Measurements from ENCODE around the gene PAK1.
A peak's percentile ranks its signal among the peaks of the same experiment; 100 is the strongest.

Gene PAK1

DNA sequence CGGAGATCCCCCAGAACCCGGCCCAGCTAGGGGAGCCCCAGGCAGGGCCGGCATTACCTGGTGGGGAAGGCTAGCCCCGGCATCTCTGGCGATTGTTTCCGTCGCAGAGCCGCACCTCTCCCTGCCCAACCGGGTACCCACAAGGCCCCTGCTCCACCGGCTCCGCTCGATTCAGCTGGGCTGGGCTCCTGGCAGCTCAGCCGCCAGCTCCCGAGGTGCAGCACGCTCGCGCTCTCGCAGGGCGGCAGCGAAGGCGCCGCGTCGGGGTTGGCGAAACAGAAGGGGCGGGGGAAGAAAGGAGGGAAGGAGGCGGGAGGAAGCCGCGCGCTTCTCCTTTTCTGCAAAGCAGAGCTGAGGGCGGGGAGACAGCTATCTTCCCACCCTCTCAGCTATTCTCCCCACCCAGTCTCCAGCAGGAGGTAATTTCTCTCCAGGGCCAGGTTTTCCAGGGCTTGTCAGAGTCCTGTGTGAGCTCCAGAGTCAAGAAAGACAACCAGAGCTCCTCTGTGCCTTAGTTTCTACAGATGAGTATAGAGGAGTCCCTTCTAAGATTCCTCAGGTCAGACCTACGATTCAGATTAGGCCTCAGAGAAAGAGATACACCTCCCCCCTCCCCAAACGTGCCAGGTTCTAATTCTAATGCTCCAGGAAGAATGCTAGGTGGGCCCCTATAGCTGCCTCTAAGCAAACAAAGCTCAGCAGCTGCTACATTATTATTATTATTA is 62.0 kb downstream of the PAK1 start:
- no peaks in the 10 kb centered on the region for H3K9me3 ChIP-seq (ENCODE audit: control insufficient read depth, low read length)
- no peaks in the 10 kb centered on the region for H3K27me3 ChIP-seq (ENCODE audit: control insufficient read depth, insufficient read depth, low read length)
- H3K4me3 ChIP-seq (ENCODE audit: low read length): peak overlapping the region; percentile 38
- no peaks in the 10 kb centered on the region for H3K36me3 ChIP-seq (ENCODE audit: control insufficient read depth, insufficient read depth, low read length)
- H3K4me1 ChIP-seq (ENCODE audit: control insufficient read depth, insufficient read depth, low read length): peaks cover 22% of the 10 kb centered on the region
- peak overlapping the region; percentile 76 for H3K9ac ChIP-seq (ENCODE audit: low read length)

DNA sequence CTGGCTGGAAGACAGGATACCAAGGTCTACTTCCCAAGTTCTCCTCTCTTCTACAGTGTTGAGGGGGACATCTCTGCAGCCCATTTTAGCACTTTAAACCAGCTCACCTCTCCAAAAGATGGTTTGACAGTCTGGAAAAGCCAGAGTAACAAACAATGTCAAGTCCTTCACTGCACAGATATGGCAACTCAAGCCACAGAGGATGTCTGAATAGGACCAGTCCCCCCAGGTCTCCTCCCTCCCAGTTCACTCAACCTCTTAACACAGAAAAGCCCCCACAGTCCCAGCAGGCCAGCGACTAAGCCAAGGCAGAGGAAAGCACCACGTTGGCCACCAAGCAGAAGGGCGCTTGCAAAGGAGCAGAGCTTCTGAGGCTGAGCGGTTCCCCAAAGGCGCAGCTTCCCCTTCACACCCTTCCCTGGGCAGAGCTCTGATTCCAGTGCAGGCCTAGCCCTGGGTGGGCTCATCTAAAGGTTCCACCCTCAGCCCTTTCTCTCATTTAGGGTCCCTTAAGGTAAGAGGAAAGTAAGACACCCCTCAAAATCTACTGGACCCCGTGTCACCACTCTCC is 62.7 kb downstream of the PAK1 start:
- H3K4me3 ChIP-seq (ENCODE audit: low read length): peak overlapping the region; percentile 38
- no peaks in the 10 kb centered on the region for H3K9me3 ChIP-seq (ENCODE audit: control insufficient read depth, low read length)
- H3K4me1 ChIP-seq (ENCODE audit: control insufficient read depth, insufficient read depth, low read length): peaks cover 28% of the 10 kb centered on the region
- H3K36me3 ChIP-seq (ENCODE audit: control insufficient read depth, insufficient read depth, low read length): no peaks in the 10 kb centered on the region
- peak overlapping the region; percentile 76 for H3K9ac ChIP-seq (ENCODE audit: low read length)
- H3K27me3 ChIP-seq (ENCODE audit: control insufficient read depth, insufficient read depth, low read length): no peaks in the 10 kb centered on the region

GRCh38 chr11:77410076-77410827 is 63.6 kb downstream of the PAK1 start:
- Histone ChIP-seq H3K4me3 (ENCODE audit: low read length) (no peak overlapping the region), H3K4me1 (ENCODE audit: control insufficient read depth, insufficient read depth, low read length) (peaks cover 35% of the 10 kb centered on the region), H3K9ac (ENCODE audit: low read length) (no peak overlapping the region), H3K36me3 (ENCODE audit: control insufficient read depth, insufficient read depth, low read length) (no peaks in the 10 kb centered on the region), H3K9me3 (ENCODE audit: control insufficient read depth, low read length) (no peaks in the 10 kb centered on the region), H3K27me3 (ENCODE audit: control insufficient read depth, insufficient read depth, low read length) (no peaks in the 10 kb centered on the region)

DNA sequence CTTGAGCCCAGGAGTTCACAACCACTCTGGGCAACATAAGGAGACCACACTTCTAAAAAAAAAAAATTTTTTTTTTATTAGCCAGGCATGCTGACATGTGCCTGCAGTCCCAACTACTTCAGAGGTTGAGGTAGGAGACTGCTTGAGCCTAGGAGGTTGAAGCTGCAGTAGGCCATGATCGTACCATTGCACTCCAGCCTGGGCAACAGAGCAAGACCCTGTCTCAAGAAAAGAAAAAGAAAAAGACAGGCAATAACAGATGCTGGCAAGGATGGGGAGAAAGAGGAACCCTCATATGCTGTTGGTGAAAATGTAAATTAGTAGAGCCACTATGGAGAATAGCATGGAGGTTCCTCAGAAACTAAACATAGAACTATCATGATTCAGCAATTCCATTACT is 64.8 kb downstream of the PAK1 start:
- H3K4me1 ChIP-seq (ENCODE audit: control insufficient read depth, insufficient read depth, low read length): peaks cover 35% of the 10 kb centered on the region

GRCh38 chr11:77407613-77408012 is 66.3 kb downstream of the PAK1 start:
- Histone ChIP-seq H3K36me3 (ENCODE audit: control insufficient read depth, insufficient read depth, low read length) (no peaks in the 10 kb centered on the region), H3K27me3 (ENCODE audit: control insufficient read depth, insufficient read depth, low read length) (no peaks in the 10 kb centered on the region), H3K4me1 (ENCODE audit: control insufficient read depth, insufficient read depth, low read length) (peaks cover 45% of the 10 kb centered on the region), H3K9me3 (ENCODE audit: control insufficient read depth, low read length) (no peaks in the 10 kb centered on the region), H3K9ac (ENCODE audit: low read length) (no peak overlapping the region), H3K4me3 (ENCODE audit: low read length) (no peak overlapping the region)

More for the DNA sequence above, 64.8 kb downstream of the PAK1 start:
- Histone ChIP-seq H3K27me3 (ENCODE audit: control insufficient read depth, insufficient read depth, low read length) (no peaks in the 10 kb centered on the region), H3K9me3 (ENCODE audit: control insufficient read depth, low read length) (no peaks in the 10 kb centered on the region), H3K9ac (ENCODE audit: low read length) (no peak overlapping the region), H3K36me3 (ENCODE audit: control insufficient read depth, insufficient read depth, low read length) (no peaks in the 10 kb centered on the region), H3K4me3 (ENCODE audit: low read length) (no peak overlapping the region)

- H3K27me3 ChIP-seq (ENCODE audit: control insufficient read depth, insufficient read depth, low read length): no peaks in the 10 kb centered on the region
- peaks cover 41% of the 10 kb centered on the region for H3K4me1 ChIP-seq (ENCODE audit: control insufficient read depth, insufficient read depth, low read length)
- H3K9me3 ChIP-seq (ENCODE audit: control insufficient read depth, low read length): no peaks in the 10 kb centered on the region
- no peak overlapping the region for H3K4me3 ChIP-seq (ENCODE audit: low read length)
- no peak overlapping the region for H3K9ac ChIP-seq (ENCODE audit: low read length)
- H3K36me3 ChIP-seq (ENCODE audit: control insufficient read depth, insufficient read depth, low read length): no peaks in the 10 kb centered on the region
Measured at GRCh38 chr11:77406396-77406795, 67.5 kb downstream of the PAK1 start.

DNA sequence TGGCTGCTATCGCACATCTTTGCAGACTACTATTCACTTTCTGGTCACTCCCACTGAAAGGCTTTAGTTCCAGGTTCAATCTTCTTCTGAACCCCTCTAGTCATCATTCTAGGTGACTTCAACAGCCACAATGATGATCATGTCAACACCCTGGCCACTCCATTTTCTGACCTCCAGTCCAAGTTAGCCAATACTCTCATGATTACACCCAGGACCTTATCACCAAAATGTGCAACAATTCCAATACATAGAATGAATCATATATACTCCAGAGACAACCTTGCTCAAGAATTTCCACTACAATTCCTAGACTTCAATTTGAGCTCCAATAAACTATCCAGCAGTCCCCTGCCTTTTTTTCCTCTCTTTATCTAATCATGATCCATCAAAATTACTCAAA is 70.7 kb downstream of the PAK1 start:
- Histone ChIP-seq H3K27me3 (ENCODE audit: control insufficient read depth, insufficient read depth, low read length) (no peaks in the 10 kb centered on the region), H3K9ac (ENCODE audit: low read length) (no peak overlapping the region)

DNA sequence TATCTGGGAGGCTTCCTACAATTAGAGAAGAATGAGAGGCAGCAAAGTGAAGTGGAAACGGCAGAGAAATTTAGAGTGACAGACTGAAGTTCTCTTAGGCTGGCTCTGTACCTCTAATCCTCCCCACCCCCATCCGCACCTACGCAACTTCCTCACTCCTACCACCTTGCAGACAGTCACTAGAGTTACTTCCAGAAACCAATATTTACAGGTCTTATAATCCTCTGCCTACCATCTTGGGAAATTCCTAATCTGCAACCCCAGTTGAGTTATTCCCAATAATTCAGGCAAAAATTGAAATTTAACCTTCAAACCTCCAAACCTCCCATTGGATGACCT is 71.7 kb downstream of the PAK1 start:
- no peak overlapping the region for H3K9ac ChIP-seq (ENCODE audit: low read length)
- no peaks in the 10 kb centered on the region for H3K27me3 ChIP-seq (ENCODE audit: control insufficient read depth, insufficient read depth, low read length)
- peaks cover 46% of the 10 kb centered on the region for H3K4me1 ChIP-seq (ENCODE audit: control insufficient read depth, insufficient read depth, low read length)
- H3K36me3 ChIP-seq (ENCODE audit: control insufficient read depth, insufficient read depth, low read length): no peaks in the 10 kb centered on the region
- no peaks in the 10 kb centered on the region for H3K9me3 ChIP-seq (ENCODE audit: control insufficient read depth, low read length)
- H3K4me3 ChIP-seq (ENCODE audit: low read length): no peak overlapping the region

More for the DNA sequence above, 70.7 kb downstream of the PAK1 start:
- no peak overlapping the region for H3K4me3 ChIP-seq (ENCODE audit: low read length)
- no peaks in the 10 kb centered on the region for H3K36me3 ChIP-seq (ENCODE audit: control insufficient read depth, insufficient read depth, low read length)
- no peaks in the 10 kb centered on the region for H3K9me3 ChIP-seq (ENCODE audit: control insufficient read depth, low read length)
- H3K4me1 ChIP-seq (ENCODE audit: control insufficient read depth, insufficient read depth, low read length): peaks cover 46% of the 10 kb centered on the region

- Histone ChIP-seq H3K4me1 (ENCODE audit: control insufficient read depth, insufficient read depth, low read length) (peaks cover 48% of the 10 kb centered on the region), H3K9ac (ENCODE audit: low read length) (no peak overlapping the region), H3K27me3 (ENCODE audit: control insufficient read depth, insufficient read depth, low read length) (no peaks in the 10 kb centered on the region), H3K36me3 (ENCODE audit: control insufficient read depth, insufficient read depth, low read length) (no peaks in the 10 kb centered on the region), H3K4me3 (ENCODE audit: low read length) (no peak overlapping the region), H3K9me3 (ENCODE audit: control insufficient read depth, low read length) (no peaks in the 10 kb centered on the region)
Measured at GRCh38 chr11:77401486-77402217, 72.2 kb downstream of the PAK1 start.

- Histone ChIP-seq H3K9ac (ENCODE audit: low read length) (no peak overlapping the region), H3K4me3 (ENCODE audit: low read length) (no peak overlapping the region), H3K4me1 (ENCODE audit: control insufficient read depth, insufficient read depth, low read length) (peaks cover 48% of the 10 kb centered on the region), H3K27me3 (ENCODE audit: control insufficient read depth, insufficient read depth, low read length) (no peaks in the 10 kb centered on the region), H3K9me3 (ENCODE audit: control insufficient read depth, low read length) (no peaks in the 10 kb centered on the region), H3K36me3 (ENCODE audit: control insufficient read depth, insufficient read depth, low read length) (no peaks in the 10 kb centered on the region)
Measured at GRCh38 chr11:77400775-77401449, 73.0 kb downstream of the PAK1 start.

DNA sequence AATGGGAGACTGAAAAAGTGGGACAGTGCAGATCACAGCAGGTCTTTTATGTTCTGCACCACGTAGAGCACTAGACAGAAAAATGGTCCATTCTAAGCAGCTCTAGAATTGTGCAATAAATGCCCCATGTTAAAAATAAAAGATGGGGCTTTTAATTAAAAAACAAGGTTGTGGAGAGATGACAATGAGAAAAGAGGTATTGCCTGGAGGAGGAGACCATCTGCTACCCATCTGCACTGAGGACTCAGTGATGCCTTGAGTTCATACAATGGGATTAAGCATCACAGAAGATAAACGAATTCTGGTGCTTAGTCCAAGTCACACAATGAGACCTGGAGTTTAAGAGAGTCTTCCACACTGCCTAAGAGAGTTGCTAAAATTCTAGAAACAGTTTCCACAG is 73.6 kb downstream of the PAK1 start:
- Histone ChIP-seq H3K4me3 (ENCODE audit: low read length) (no peak overlapping the region), H3K4me1 (ENCODE audit: control insufficient read depth, insufficient read depth, low read length) (peaks cover 49% of the 10 kb centered on the region), H3K9ac (ENCODE audit: low read length) (no peak overlapping the region), H3K36me3 (ENCODE audit: control insufficient read depth, insufficient read depth, low read length) (no peaks in the 10 kb centered on the region), H3K9me3 (ENCODE audit: control insufficient read depth, low read length) (no peaks in the 10 kb centered on the region), H3K27me3 (ENCODE audit: control insufficient read depth, insufficient read depth, low read length) (no peaks in the 10 kb centered on the region)

Data from mucosa of stomach (tissue), 1 donor.